ENCODE results near the gene HAT1. TPM values are rescaled to one million over a fixed set of nuclear protein-coding genes. Genes with fewer than 3 reads are reported as not detected.

The HAT1 gene
- 39.4 and 43.6 TPM in 2 replicates for total RNA-seq

GRCh38 chr2:171922230-171923022 lies at the start of gene HAT1:
HAT1 (plus strand) TSS chr2:171922461; CDS start chr2:171922501, 40 bp downstream.

GRCh38 chr2:171893824-171894611 lies 28.2 kb upstream of the HAT1 start, which contains the start of gene SLC25A12:
SLC25A12 (minus strand) TSS chr2:171894244; CDS start chr2:171894214, 30 bp downstream.

GRCh38 chr2:171999604-172000469 lies 77.6 kb downstream of the HAT1 start, which contains the start of gene METAP1D:
METAP1D (plus strand) TSS chr2:171999953; CDS start chr2:171999970, 17 bp downstream.

Other genes with a start within 250 kb of the HAT1 start
- gene DYNC1I2, start 235.0 kb upstream of the HAT1 start, total RNA-seq: 131 and 135 TPM in 2 replicates
- gene SLC25A12, start 28.2 kb upstream of the HAT1 start, total RNA-seq: 21.4 and 23.8 TPM in 2 replicates
- gene METAP1D, start 77.5 kb downstream of the HAT1 start, total RNA-seq: 4.1 and 7.1 TPM in 2 replicates
- 0.53 and 0.62 TPM in 2 replicates for gene DLX1, start 163.0 kb downstream of the HAT1 start, total RNA-seq
- 0.12 and 0.13 TPM in 2 replicates for gene DLX2, start 180.4 kb downstream of the HAT1 start, total RNA-seq

Data from aortic smooth muscle cell (primary cell).